Stomach (tissue), 19 donors: ENCODE results near the gene ASMTL. TPM values are rescaled to one million over a fixed set of nuclear protein-coding genes. Genes with fewer than 3 reads are reported as not detected.

Source experiments
- DNase-seq, 2 donors: peaks; one replicate each; pipeline versions ENCODE4 v3.0.0 to v3.0.0-alpha.2; 2013 to 2019
- H3K27ac ChIP-seq, 5 donors: fragments of 200-600 bp in 4 of 5; sonication (generic) in 4 of 5; one replicate each; pipeline ENCODE4 v1.5.1; 2013 to 2019; ENCODE audit warnings: mild to moderate bottlenecking in 1 of 5, moderate library complexity in 1 of 5
- H3K27me3 ChIP-seq, 3 donors: fragments of 200-600 bp; sonication (generic); one replicate each; pipeline ENCODE4 v1.5.1; 2017 to 2019; ENCODE audit warnings: mixed run types in 1 of 3
- H3K36me3 ChIP-seq, 4 donors: fragments of 200-600 bp; sonication (generic); 1 replicate in 3 of 4; 2 replicates in 1 of 4; pipeline ENCODE4 v1.5.1; 2016 to 2019
- H3K4me1 ChIP-seq, 4 donors: fragments of 200-600 bp; sonication (generic); one replicate each; pipeline ENCODE4 v1.5.1; 2016 to 2019
- H3K4me3 ChIP-seq, 4 donors: fragments of 200-600 bp; sonication (generic) in 3 of 4; one replicate each; pipeline ENCODE4 v1.5.1; 2016 to 2019; ENCODE audit warnings: mild to moderate bottlenecking in 1 of 4
- H3K9me3 ChIP-seq, 4 donors: fragments of 200-600 bp; sonication (generic); one replicate each; pipeline ENCODE4 v1.5.1; 2016 to 2019
- CTCF ChIP-seq, 7 experiments: fragments of 450-650 bp in 4 of 7; fragments of 200-600 bp in 3 of 7; sonication (generic) in 3 of 7; IDR thresholded peaks; one replicate each; pipeline ENCODE4 v1.5.1; 2016 to 2019; ENCODE audit warnings: antibody characterized with exemption in 7 of 7, control low read depth in 2 of 7, mild to moderate bottlenecking in 1 of 7
- EP300 ChIP-seq: sonication (generic); formaldehyde crosslinking; IDR thresholded peaks from one replicate; pipeline ENCODE4 v1.6.1; 2017; ENCODE audit warnings: antibody characterized with exemption
- POLR2A ChIP-seq, 4 donors: fragments of 450-650 bp; IDR thresholded peaks; one replicate each; pipeline ENCODE4 v1.6.1; 2016; ENCODE audit warnings: antibody characterized with exemption in 4 of 4, control low read depth in 2 of 4, mild to moderate bottlenecking in 1 of 4, moderate library complexity in 1 of 4
- POLR2AphosphoS5 ChIP-seq, 3 donors: sonication (generic); formaldehyde crosslinking; IDR thresholded peaks; one replicate each; pipeline ENCODE4 v1.6.1; 2016; ENCODE audit warnings: antibody characterized with exemption in 3 of 3
- WGBS, 5 donors: extraction: QIAGEN DNeasy Blood & Tissue Kit in 3 of 5; methylation state at CpG; one replicate each; pipeline versions ENCODE4 v1.1.5 to v1.1.7; 2013 to 2018; 5-methylcytosine and 5-hydroxymethylcytosine counted together
- intact Hi-C: fragments of 100-400 bp; cut with DNase I; formaldehyde crosslinking; loops from one replicate; pipeline ENCODE4 v1.15.1; 2023; ENCODE audit warnings: low total_unique reads
- long read RNA-seq, 10 donors: transcript quantifications; one replicate each; lab custom pipeline, GENCODE V29; 2026
- polyA plus RNA-seq, 3 donors: library from polyadenylated mRNA; stranded (reverse); fragments of 200-250 nt; gene quantifications; one replicate each; pipeline ENCODE4 v1.2.3, GENCODE V29; 2013
- total RNA-seq, 5 donors: library from RNA; depleted of rRNA; stranded (reverse); fragments of >200 nt; gene quantifications; one replicate each; pipeline versions ENCODE4 v1.1.0 to v1.2.3, GENCODE V29; 2014 to 2016
- donor health status: healthy with polysubstance abuse.
- donor health status: Bipolar disorder and iron deficiency.
- donor health status: healthy.

ASMTL gene
- total RNA-seq (10 to 100 TPM in 3 of 5 donors, 1 to 10 TPM in 2; 5.8 to 45.8 (median 14.0) TPM), polyA plus RNA-seq (10 to 100 TPM; 14.9 to 29.3 (median 24.4) TPM)
- long read RNA-seq, donor 1, partial matches to known transcripts = 0 of 1 reads
- long read RNA-seq, donor 1, other reads (novel, unspliced or antisense) = 0 of 1 reads
- long read RNA-seq, donor 2, partial matches to known transcripts = 0 of 5 reads
- long read RNA-seq, donor 2, other reads (novel, unspliced or antisense) = 0 of 5 reads
- long read RNA-seq, donor 3, partial matches to known transcripts = 0 of 1 reads
- long read RNA-seq, donor 3, other reads (novel, unspliced or antisense) = 0 of 1 reads
- long read RNA-seq, donor 4 = 0 reads
- long read RNA-seq, donor 5, partial matches to known transcripts = 0 of 2 reads
- long read RNA-seq, donor 5, other reads (novel, unspliced or antisense) = 0 of 2 reads
- long read RNA-seq, donor 6, transcript ASMTL-201 (13 exons, 2,027 nt) = major isoform, 11 of 11 reads
- long read RNA-seq, donor 6, partial matches to known transcripts = 0 of 11 reads
- long read RNA-seq, donor 6, other reads (novel, unspliced or antisense) = 0 of 11 reads
- long read RNA-seq, donor 7, partial matches to known transcripts = 0 of 4 reads
- long read RNA-seq, donor 7, other reads (novel, unspliced or antisense) = 0 of 4 reads
- long read RNA-seq, donor 8, partial matches to known transcripts = 0 of 5 reads
- long read RNA-seq, donor 8, other reads (novel, unspliced or antisense) = 0 of 5 reads
- long read RNA-seq, donor 9 = 0 reads
- long read RNA-seq, donor 10, partial matches to known transcripts = 0 of 1 reads
- long read RNA-seq, donor 10, other reads (novel, unspliced or antisense) = 0 of 1 reads

GRCh38 chrX:1452516-1453394 lies at the start of gene ASMTL:
TSS of gene ASMTL (minus strand) at chrX:1452909. CDS start at chrX:1452840, 69 bp downstream.
- 0 to 1% (median 1%) methylated on average over 20 to 76 of the region's 76 CpGs for WGBS, 5 donors
- intact Hi-C loops = loop anchor here (10.0 kb wide), 2 partner anchors 58 to 1152 kb away; partner anchors contain the start of gene SLC25A6
- H3K4me3 ChIP-seq = peak within 1 kb of the TSS; percentile 90 to 99 (median 93)
- TF ChIP-seq POLR2AphosphoS5 (IDR thresholded peaks at IDR 0.05) = peak in 2 of 3 donors; percentile 77 to 91
- no peak for TF ChIP-seq EP300
- H3K27me3 ChIP-seq = no peaks in the 10 kb centered on the region
- H3K27ac ChIP-seq = peak within 1 kb of the TSS; percentile 83 to 97 (median 92)
- peak; percentile 99 to 100 for DNase-seq
- no peaks in the 10 kb centered on the region for H3K36me3 ChIP-seq
- peaks cover 17 to 35% (median 29%) of the 10 kb centered on the region in 4 donors for H3K4me1 ChIP-seq
- no peaks in the 10 kb centered on the region for H3K9me3 ChIP-seq

GRCh38 chrX:1502241-1502640 lies 49.5 kb upstream of the ASMTL start:
- no peaks in the 10 kb centered on the region for H3K9me3 ChIP-seq
- peak in 1 of 2 donors; percentile 28 for DNase-seq

GRCh38 chrX:1500701-1501624 lies 48.3 kb upstream of the ASMTL start:
- H3K9me3 ChIP-seq = no peaks in the 10 kb centered on the region
- peak overlapping the region; percentile 3 to 75 (median 38) for H3K27ac ChIP-seq
- WGBS, 5 donors = 69 to 82% (median 77%) methylated on average over 21 to 23 of the region's 23 CpGs
- TF ChIP-seq EP300 (no peak), CTCF (IDR thresholded peaks at IDR 0.05) (no peak), POLR2A (IDR thresholded peaks at IDR 0.05) (no peak), POLR2AphosphoS5 (IDR thresholded peaks at IDR 0.05) (no peak)
- H3K27me3 ChIP-seq = no peaks in the 10 kb centered on the region
- H3K36me3 ChIP-seq = no peaks in the 10 kb centered on the region
- DNase-seq = peak in 1 of 2 donors; percentile 32
- H3K4me3 ChIP-seq = peak overlapping the region in 1 of 4 donors; percentile 5
- H3K4me1 ChIP-seq = no peaks in the 10 kb centered on the region
- intact Hi-C loops = no loop called here

More at GRCh38 chrX:1502241-1502640, 49.5 kb upstream of the ASMTL start:
- no peak overlapping the region for H3K27ac ChIP-seq
- H3K36me3 ChIP-seq = no peaks in the 10 kb centered on the region
- no peak overlapping the region for H3K4me3 ChIP-seq
- TF ChIP-seq CTCF (IDR thresholded peaks at IDR 0.05) (no peak), EP300 (no peak), POLR2AphosphoS5 (IDR thresholded peaks at IDR 0.05) (no peak), POLR2A (IDR thresholded peaks at IDR 0.05) (no peak)
- H3K4me1 ChIP-seq = peaks cover 0 to under 1% (median 0%) of the 10 kb centered on the region in 4 donors
- 55 to 69% (median 65%) methylated on average over 10 to 12 of the region's 12 CpGs for WGBS, 5 donors
- intact Hi-C loops = no loop called here
- H3K27me3 ChIP-seq = no peaks in the 10 kb centered on the region

- 73 to 84% (median 77%) methylated on average over 12 of the region's 12 CpGs for WGBS, 5 donors
- H3K9me3 ChIP-seq = peaks cover 0 to 7% (median 6%) of the 10 kb centered on the region in 4 donors
- H3K27ac ChIP-seq = no peak overlapping the region
- intact Hi-C loops = no loop called here
- no peak overlapping the region for H3K4me3 ChIP-seq
- H3K27me3 ChIP-seq = no peaks in the 10 kb centered on the region
- TF ChIP-seq CTCF (IDR thresholded peaks at IDR 0.05) = no peak
- TF ChIP-seq POLR2AphosphoS5 (IDR thresholded peaks at IDR 0.05) = no peak
- TF ChIP-seq POLR2A (IDR thresholded peaks at IDR 0.05) = no peak
- no peak for TF ChIP-seq EP300
- no peaks in the 10 kb centered on the region for H3K36me3 ChIP-seq
- DNase-seq = no peak
- H3K4me1 ChIP-seq = peaks cover 0 to 12% (median 6%) of the 10 kb centered on the region in 4 donors
These were observed 43.4 kb upstream of the ASMTL start for GRCh38 chrX:1496076-1496475.
